Measurements from ENCODE around the gene CELSR2. TPM values are rescaled to one million over a fixed set of nuclear protein-coding genes. Genes with fewer than 3 reads are reported as not detected.

The CELSR2 gene
- total RNA-seq, 6 experiments from 2014 or later, result 1.3 to 3.3 (median 3.0) TPM

DNA sequence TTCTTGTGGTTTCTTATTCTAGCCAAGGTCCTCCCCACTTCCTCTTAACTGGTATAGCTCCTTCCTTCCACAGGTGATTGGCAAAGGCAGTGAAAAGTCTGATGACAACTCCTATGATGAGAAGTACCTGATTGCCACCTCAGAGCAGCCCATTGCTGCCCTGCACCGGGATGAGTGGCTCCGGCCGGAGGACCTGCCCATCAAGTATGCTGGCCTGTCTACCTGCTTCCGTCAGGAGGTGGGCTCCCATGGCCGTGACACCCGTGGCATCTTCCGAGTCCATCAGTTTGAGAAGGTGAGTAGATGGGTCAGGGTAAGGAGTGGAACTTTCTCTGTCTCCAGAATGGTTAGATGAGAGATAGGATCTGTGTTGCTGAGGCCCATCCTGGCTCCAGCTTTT, 14.2 kb upstream of the CELSR2 start:
- DNase-seq (no peak), ATAC-seq (no peak)
- WGBS (ENCODE audit: insufficient coverage, low coverage, low lambda C conversion rate, missing lambda C conversion rate), result 89% methylated on average over 3 of the region's 7 CpGs
- no peaks in the 10 kb centered on the region for H3K9me3 ChIP-seq
- H3K27me3 ChIP-seq, result no peaks in the 10 kb centered on the region
- intact Hi-C loops (cut with DNase I), result no loop called here
- H3K36me3 ChIP-seq, result peaks cover 10 to 87% (median 43%) of the 10 kb centered on the region in 4 donors
- H3K4me1 ChIP-seq, result no peaks in the 10 kb centered on the region
- H3K27ac ChIP-seq, result no peak overlapping the region
- no peak overlapping the region for H3K4me3 ChIP-seq
- no peak for TF ChIP-seq POLR2A (IDR thresholded peaks at IDR 0.05)
- TF ChIP-seq, protein P1, sequence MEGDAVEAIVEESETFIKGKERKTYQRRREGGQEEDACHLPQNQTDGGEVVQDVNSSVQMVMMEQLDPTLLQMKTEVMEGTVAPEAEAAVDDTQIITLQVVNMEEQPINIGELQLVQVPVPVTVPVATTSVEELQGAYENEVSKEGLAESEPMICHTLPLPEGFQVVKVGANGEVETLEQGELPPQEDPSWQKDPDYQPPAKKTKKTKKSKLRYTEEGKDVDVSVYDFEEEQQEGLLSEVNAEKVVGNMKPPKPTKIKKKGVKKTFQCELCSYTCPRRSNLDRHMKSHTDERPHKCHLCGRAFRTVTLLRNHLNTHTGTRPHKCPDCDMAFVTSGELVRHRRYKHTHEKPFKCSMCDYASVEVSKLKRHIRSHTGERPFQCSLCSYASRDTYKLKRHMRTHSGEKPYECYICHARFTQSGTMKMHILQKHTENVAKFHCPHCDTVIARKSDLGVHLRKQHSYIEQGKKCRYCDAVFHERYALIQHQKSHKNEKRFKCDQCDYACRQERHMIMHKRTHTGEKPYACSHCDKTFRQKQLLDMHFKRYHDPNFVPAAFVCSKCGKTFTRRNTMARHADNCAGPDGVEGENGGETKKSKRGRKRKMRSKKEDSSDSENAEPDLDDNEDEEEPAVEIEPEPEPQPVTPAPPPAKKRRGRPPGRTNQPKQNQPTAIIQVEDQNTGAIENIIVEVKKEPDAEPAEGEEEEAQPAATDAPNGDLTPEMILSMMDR (IDR thresholded peaks at IDR 0.05), result no peak

DNA sequence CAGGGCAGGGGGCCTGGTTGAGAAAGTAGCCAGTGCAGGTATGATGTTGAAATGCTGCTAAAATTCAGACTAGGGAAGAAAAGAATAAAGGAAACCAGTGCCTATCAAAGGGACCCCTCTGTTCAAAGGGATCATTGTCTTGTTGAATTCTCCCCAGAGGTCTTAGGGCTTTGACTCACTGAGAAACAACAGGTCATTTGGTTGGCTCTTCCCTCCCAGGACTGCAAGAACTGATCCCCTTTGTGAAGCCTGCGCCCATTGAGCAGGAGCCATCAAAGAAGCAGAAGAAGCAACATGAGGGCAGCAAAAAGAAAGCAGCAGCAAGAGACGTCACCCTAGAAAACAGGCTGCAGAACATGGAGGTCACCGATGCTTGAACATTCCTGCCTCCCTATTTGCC, 11.8 kb upstream of the CELSR2 start:
- H3K4me1 ChIP-seq, result peaks cover 0 to 9% (median under 1%) of the 10 kb centered on the region in 4 donors
- H3K4me3 ChIP-seq, result no peak overlapping the region
- no peak overlapping the region for H3K27ac ChIP-seq
- ATAC-seq, result no peak
- intact Hi-C loops (cut with DNase I), result no loop called here
- no peak for DNase-seq
- H3K9me3 ChIP-seq, result no peaks in the 10 kb centered on the region
- TF ChIP-seq, protein P1 (IDR thresholded peaks at IDR 0.05), result no peak
- TF ChIP-seq POLR2A (IDR thresholded peaks at IDR 0.05), result no peak
- no peaks in the 10 kb centered on the region for H3K27me3 ChIP-seq
- no CpG with 5 or more reads among the region's 3 CpGs for WGBS (ENCODE audit: insufficient coverage, low coverage, low lambda C conversion rate, missing lambda C conversion rate)
- peaks cover 5 to 63% (median 30%) of the 10 kb centered on the region in 4 donors for H3K36me3 ChIP-seq

DNA sequence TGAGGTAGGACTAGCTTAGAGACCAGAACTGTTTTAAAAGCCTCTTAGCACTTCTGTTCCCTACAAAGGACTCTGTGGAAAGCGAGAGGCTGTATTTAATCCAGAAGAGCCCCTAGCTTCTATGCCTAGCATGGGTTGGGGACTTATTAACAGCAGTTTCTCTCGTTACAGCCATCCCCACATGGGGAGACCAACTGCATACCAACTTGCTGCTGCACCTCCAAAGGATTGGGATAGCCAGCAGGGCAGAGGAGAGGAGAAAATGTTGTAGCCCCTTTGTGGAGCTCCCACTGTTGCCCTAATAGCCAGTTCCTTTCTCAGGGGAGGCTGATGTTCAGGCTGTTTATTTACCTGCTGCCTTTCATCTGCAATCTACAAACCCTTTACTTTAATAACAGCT, 11.0 kb upstream of the CELSR2 start:
- no peak for TF ChIP-seq POLR2A (IDR thresholded peaks at IDR 0.05)
- TF ChIP-seq, protein P1 (IDR thresholded peaks at IDR 0.05), result no peak
- intact Hi-C loops (cut with DNase I), result no loop called here
- Histone ChIP-seq H3K27me3 (no peaks in the 10 kb centered on the region), H3K36me3 (peaks cover 5 to 54% (median 28%) of the 10 kb centered on the region in 4 donors), H3K4me3 (no peak overlapping the region), H3K4me1 (peaks cover 0 to 9% (median under 1%) of the 10 kb centered on the region in 4 donors), H3K9me3 (no peaks in the 10 kb centered on the region), H3K27ac (no peak overlapping the region)
- ATAC-seq (no peak), DNase-seq (no peak)
- WGBS (ENCODE audit: insufficient coverage, low coverage, low lambda C conversion rate, missing lambda C conversion rate), result 100% methylated on average over 1 of the region's 2 CpGs

DNA sequence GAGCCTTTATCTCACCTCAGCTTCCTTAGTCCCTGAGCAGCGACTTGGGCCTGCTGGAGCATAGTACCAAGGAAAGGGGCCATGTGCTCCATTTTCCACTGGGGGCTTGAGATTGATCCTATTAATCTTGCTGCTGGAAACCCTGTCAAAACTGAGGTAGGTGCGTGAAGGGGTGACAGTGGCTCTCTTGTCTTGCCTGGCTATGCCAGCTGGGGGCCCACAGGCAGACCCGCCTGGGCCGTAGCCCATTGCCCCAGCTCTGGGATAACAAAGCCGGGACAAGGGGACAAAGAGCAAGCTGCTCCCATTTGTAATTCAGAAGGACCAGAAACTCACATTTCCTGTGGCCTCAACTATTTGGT, 10.3 kb upstream of the CELSR2 start:
- intact Hi-C loops (cut with DNase I), result no loop called here
- H3K4me3 ChIP-seq, result no peak overlapping the region
- TF ChIP-seq, protein P1 (IDR thresholded peaks at IDR 0.05), result no peak
- peaks cover 0 to 9% (median under 1%) of the 10 kb centered on the region in 4 donors for H3K4me1 ChIP-seq
- DNase-seq (no peak), ATAC-seq (no peak)
- no peaks in the 10 kb centered on the region for H3K9me3 ChIP-seq
- peaks cover 5 to 51% (median 28%) of the 10 kb centered on the region in 4 donors for H3K36me3 ChIP-seq
- no peak overlapping the region for H3K27ac ChIP-seq
- 75% methylated on average over 2 of the region's 5 CpGs for WGBS (ENCODE audit: insufficient coverage, low coverage, low lambda C conversion rate, missing lambda C conversion rate)
- H3K27me3 ChIP-seq, result no peaks in the 10 kb centered on the region

Measured in right lobe of liver (tissue), 6 donors.